Loucy (cell line): ENCODE data around the gene SYNE1.

Experiments used
- H2AFZ ChIP-seq: fragments of 200-600 bp; sonication (generic); 2 replicates; pipeline ENCODE4 v1.6.0; 2016; ENCODE audit warnings: antibody characterized with exemption, mild to moderate bottlenecking, low read length, moderate library complexity
- H3F3A ChIP-seq: fragments of 200-600 bp; 2 replicates; pipeline ENCODE4 v1.6.0; 2016; ENCODE audit warnings: antibody characterized with exemption, low read depth, mild to moderate bottlenecking
- H3K27me3 ChIP-seq: fragments of 200-600 bp; sonication (generic); 2 replicates; pipeline ENCODE4 v1.6.1; 2014; ENCODE audit warnings: low read length, mild to moderate bottlenecking; ENCODE audit not compliant: insufficient read depth, poor library complexity, severe bottlenecking
- H3K36me3 ChIP-seq: fragments of 200-600 bp; sonication (generic); 2 replicates; pipeline ENCODE4 v1.6.1; 2016; ENCODE audit warnings: low read length; ENCODE audit not compliant: insufficient read depth
- H3K4me1 ChIP-seq: fragments of 200-600 bp; sonication (generic); 2 replicates; pipeline ENCODE4 v1.5.1; 2014; ENCODE audit warnings: low read length, mild to moderate bottlenecking; ENCODE audit not compliant: insufficient read depth, poor library complexity, severe bottlenecking
- H3K4me2 ChIP-seq: fragments of 200-600 bp; sonication (generic); 2 replicates; pipeline ENCODE4 v1.6.0; 2014; ENCODE audit warnings: antibody characterized with exemption, low read length, low read depth, mild to moderate bottlenecking; ENCODE audit not compliant: poor library complexity, severe bottlenecking
- H3K4me3 ChIP-seq: fragments of 200-600 bp; sonication (generic); 2 replicates; pipeline ENCODE4 v1.5.1; 2014; ENCODE audit warnings: low read length, mild to moderate bottlenecking, mixed read lengths; ENCODE audit not compliant: poor library complexity, severe bottlenecking
- H3K79me2 ChIP-seq: fragments of 200-600 bp; sonication (generic); 2 replicates; pipeline ENCODE4 v1.6.1; 2014; ENCODE audit warnings: low read length; ENCODE audit not compliant: insufficient read depth
- H3K9ac ChIP-seq: fragments of 200-600 bp; sonication (generic); 2 replicates; pipeline ENCODE4 v1.6.0; 2014; ENCODE audit warnings: mild to moderate bottlenecking, low read depth, low read length, moderate library complexity; ENCODE audit not compliant: poor library complexity, severe bottlenecking
- H3K9me2 ChIP-seq: fragments of 200-600 bp; sonication (generic); replicated peaks from 2 replicates; pipeline ENCODE4 v1.6.1; 2016; ENCODE audit warnings: low read depth, low read length, mixed read lengths
- H3K9me3 ChIP-seq: fragments of 200-600 bp; sonication (generic); 2 replicates; pipeline ENCODE4 v1.6.1; 2014; ENCODE audit warnings: mild to moderate bottlenecking, antibody characterized with exemption, low read length, low read depth; ENCODE audit not compliant: insufficient read depth
- H4K20me1 ChIP-seq: fragments of 200-600 bp; sonication (generic); 2 replicates; pipeline ENCODE4 v1.6.0; 2014; ENCODE audit warnings: antibody characterized with exemption, low read length, mild to moderate bottlenecking; ENCODE audit not compliant: insufficient read depth, poor library complexity, severe bottlenecking
- EZH2phosphoT487 ChIP-seq: fragments of 200-600 bp; IDR thresholded peaks from 2 replicates; pipeline ENCODE4 v1.6.1; 2018; ENCODE audit warnings: antibody characterized with exemption, mild to moderate bottlenecking, moderate library complexity, borderline replicate concordance
- TF ChIP-seq, protein P1 (sequence below): fragments of 200-600 bp; sonication (generic); conservative IDR thresholded peaks from 2 replicates; pipeline ENCODE4 v1.5.1; 2014; ENCODE audit warnings: mild to moderate bottlenecking, antibody characterized with exemption, low read length

Gene SYNE1

DNA sequence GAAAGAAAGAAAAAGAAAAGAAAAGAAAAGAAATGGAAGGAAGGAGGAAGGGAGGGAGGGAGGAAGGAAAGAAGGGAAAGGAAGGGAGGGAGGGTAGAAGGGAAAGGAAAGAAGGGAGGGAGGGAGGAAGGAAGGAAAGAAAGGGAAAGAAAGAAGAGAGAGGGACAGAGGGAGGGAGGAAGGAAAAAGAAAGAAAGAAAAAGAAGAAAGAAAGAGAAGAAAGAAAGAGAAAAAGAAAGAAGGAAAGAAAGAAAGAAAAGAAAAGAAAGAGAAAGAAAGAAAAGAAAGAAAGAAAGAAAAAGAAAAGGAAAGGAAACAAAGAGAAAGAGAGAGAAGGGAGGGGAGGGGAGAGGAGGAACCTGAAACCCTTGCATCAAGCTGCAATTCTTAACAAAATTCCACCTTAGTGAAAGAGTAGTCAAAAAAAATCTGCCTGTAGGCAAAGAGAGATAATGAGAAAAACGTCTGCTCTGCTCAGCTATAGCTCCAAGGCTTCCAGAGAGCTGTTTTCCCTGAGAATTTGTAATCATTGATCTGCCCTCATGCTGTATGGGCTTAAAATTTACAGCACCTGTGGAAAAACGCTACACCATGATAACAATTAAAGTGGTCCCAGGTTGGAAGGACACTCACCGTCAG lies 43.8 kb upstream of the SYNE1 start:
- H3K9ac ChIP-seq: no peak overlapping the region
- H3K9me2 ChIP-seq: no peaks in the 10 kb centered on the region
- no peaks in the 10 kb centered on the region for H4K20me1 ChIP-seq
- H3K4me1 ChIP-seq: no peaks in the 10 kb centered on the region
- no peaks in the 10 kb centered on the region for H3K27me3 ChIP-seq
- H3F3A ChIP-seq: no peaks in the 10 kb centered on the region
- no peaks in the 10 kb centered on the region for H3K79me2 ChIP-seq
- H2AFZ ChIP-seq: no peak overlapping the region
- no peaks in the 10 kb centered on the region for H3K36me3 ChIP-seq
- no peaks in the 10 kb centered on the region for H3K9me3 ChIP-seq
- H3K4me3 ChIP-seq: no peak overlapping the region
- no peak overlapping the region for H3K4me2 ChIP-seq
- TF ChIP-seq EZH2phosphoT487: no peak
- TF ChIP-seq, protein P1, sequence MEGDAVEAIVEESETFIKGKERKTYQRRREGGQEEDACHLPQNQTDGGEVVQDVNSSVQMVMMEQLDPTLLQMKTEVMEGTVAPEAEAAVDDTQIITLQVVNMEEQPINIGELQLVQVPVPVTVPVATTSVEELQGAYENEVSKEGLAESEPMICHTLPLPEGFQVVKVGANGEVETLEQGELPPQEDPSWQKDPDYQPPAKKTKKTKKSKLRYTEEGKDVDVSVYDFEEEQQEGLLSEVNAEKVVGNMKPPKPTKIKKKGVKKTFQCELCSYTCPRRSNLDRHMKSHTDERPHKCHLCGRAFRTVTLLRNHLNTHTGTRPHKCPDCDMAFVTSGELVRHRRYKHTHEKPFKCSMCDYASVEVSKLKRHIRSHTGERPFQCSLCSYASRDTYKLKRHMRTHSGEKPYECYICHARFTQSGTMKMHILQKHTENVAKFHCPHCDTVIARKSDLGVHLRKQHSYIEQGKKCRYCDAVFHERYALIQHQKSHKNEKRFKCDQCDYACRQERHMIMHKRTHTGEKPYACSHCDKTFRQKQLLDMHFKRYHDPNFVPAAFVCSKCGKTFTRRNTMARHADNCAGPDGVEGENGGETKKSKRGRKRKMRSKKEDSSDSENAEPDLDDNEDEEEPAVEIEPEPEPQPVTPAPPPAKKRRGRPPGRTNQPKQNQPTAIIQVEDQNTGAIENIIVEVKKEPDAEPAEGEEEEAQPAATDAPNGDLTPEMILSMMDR: no peak

DNA sequence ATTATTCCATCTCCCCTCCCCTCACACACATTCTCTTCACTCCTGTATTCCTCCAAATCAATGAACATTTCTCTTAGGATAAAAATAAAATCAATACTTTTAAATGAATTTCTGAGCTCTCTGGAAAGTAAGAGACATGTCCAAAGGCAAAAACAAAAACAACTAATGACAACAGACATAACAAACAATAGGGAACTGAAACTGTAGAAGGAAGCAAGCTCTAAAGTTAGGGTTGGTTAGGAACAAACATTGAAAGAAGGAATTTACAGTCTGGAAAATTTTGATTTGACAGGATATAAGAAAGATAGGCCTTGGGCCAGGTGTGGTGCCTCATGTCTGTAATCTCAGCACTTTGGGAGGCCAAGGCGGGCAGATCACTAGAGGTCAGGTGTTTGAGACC lies 43.0 kb upstream of the SYNE1 start:
- no peaks in the 10 kb centered on the region for H3K4me1 ChIP-seq
- TF ChIP-seq EZH2phosphoT487: no peak
- TF ChIP-seq, protein P1: no peak
- H3K9me2 ChIP-seq: no peaks in the 10 kb centered on the region
- H2AFZ ChIP-seq: no peak overlapping the region
- no peak overlapping the region for H3K9ac ChIP-seq
- no peaks in the 10 kb centered on the region for H3F3A ChIP-seq
- H4K20me1 ChIP-seq: no peaks in the 10 kb centered on the region
- no peaks in the 10 kb centered on the region for H3K79me2 ChIP-seq
- H3K9me3 ChIP-seq: no peaks in the 10 kb centered on the region
- H3K4me2 ChIP-seq: no peak overlapping the region
- no peak overlapping the region for H3K4me3 ChIP-seq
- no peaks in the 10 kb centered on the region for H3K36me3 ChIP-seq
- H3K27me3 ChIP-seq: no peaks in the 10 kb centered on the region

GRCh38 chr6:152673236-152673635 lies 36.1 kb upstream of the SYNE1 start:
- H3K36me3 ChIP-seq: no peaks in the 10 kb centered on the region
- H3K27me3 ChIP-seq: no peaks in the 10 kb centered on the region
- H3K4me2 ChIP-seq: no peak overlapping the region
- no peak overlapping the region for H2AFZ ChIP-seq
- TF ChIP-seq, protein P1: no peak
- no peaks in the 10 kb centered on the region for H3K4me1 ChIP-seq
- no peaks in the 10 kb centered on the region for H3K9me2 ChIP-seq
- no peaks in the 10 kb centered on the region for H4K20me1 ChIP-seq
- H3K9ac ChIP-seq: no peak overlapping the region
- no peaks in the 10 kb centered on the region for H3F3A ChIP-seq
- no peaks in the 10 kb centered on the region for H3K79me2 ChIP-seq
- no peaks in the 10 kb centered on the region for H3K9me3 ChIP-seq
- H3K4me3 ChIP-seq: no peak overlapping the region
